IMR-90 (cell line): ENCODE data around the gene KDM3A. TPM values are rescaled to one million over a fixed set of nuclear protein-coding genes. Genes with fewer than 3 reads are reported as not detected.

Experiments used
- ATAC-seq: fragments of 200-7000 bp; cut with Tn5 transposase; 2 replicates; pipeline ENCODE4 v1.9.1; 2020; ENCODE audit warnings: low read depth, mild to moderate bottlenecking, moderate library complexity
- BruUV-seq: library from RNA; stranded (reverse); fragments of 400-500 nt; replicated peaks from 2 replicates; lab custom pipeline; 2021; lab: Mats Ljungman, UMichigan
- CTCF ChIA-PET: fragments of 300-600 bp; formaldehyde crosslinking; extraction: SDS; loops from one replicate; lab custom pipeline; 2021; ENCODE audit warnings: antibody characterized with exemption; lab: Yijun Ruan, JAX
- POLR2A ChIA-PET: fragments of 300-600 bp; sonication (Branson Sonifier 250); formaldehyde crosslinking; loops from one replicate; lab custom pipeline; 2022; ENCODE audit warnings: antibody characterized with exemption; ENCODE audit not compliant: unreplicated experiment; lab: Charles Lee
- DNase-seq: peaks from one replicate; pipeline ENCODE4 v3.0.0; 2013
- H2AFZ ChIP-seq: replicated peaks from 2 replicates; pipeline ENCODE3; 2013; ENCODE audit warnings: low read length, mild to moderate bottlenecking; ENCODE audit not compliant: poor library complexity
- H2AK5ac ChIP-seq: 2 replicates; pipeline ENCODE4 v1.6.1; 2013; ENCODE audit warnings: low read depth, low read length, inconsistent platforms
- H2AK9ac ChIP-seq: replicated peaks from 2 replicates; pipeline ENCODE3; 2013; ENCODE audit warnings: mild to moderate bottlenecking, low read depth, low read length, moderate library complexity; ENCODE audit not compliant: poor library complexity
- H2BK120ac ChIP-seq: 2 replicates; pipeline ENCODE4 v1.6.1; 2013; ENCODE audit warnings: low read depth, low read length, inconsistent platforms
- H2BK15ac ChIP-seq: 3 replicates; pipeline ENCODE4 v1.6.1; 2013; ENCODE audit warnings: low read depth, low read length, inconsistent platforms
- H2BK20ac ChIP-seq: 2 replicates; pipeline ENCODE4 v1.6.1; 2013; ENCODE audit warnings: low read depth, mild to moderate bottlenecking, inconsistent platforms, low read length, moderate library complexity
- H2BK5ac ChIP-seq: 2 replicates; pipeline ENCODE4 v1.6.1; 2013; ENCODE audit warnings: mild to moderate bottlenecking, low read depth, low read length, inconsistent platforms; ENCODE audit not compliant: poor library complexity, severe bottlenecking
- H3K14ac ChIP-seq: replicated peaks from 2 replicates; pipeline ENCODE4 v1.6.1; 2013; ENCODE audit warnings: low read depth, low read length, inconsistent platforms
- H3K18ac ChIP-seq: 2 replicates; pipeline ENCODE4 v1.6.1; 2013; ENCODE audit warnings: low read depth, low read length, control low read depth
- H3K23ac ChIP-seq: 2 replicates; pipeline ENCODE4 v1.6.1; 2013; ENCODE audit warnings: low read depth, low read length, inconsistent platforms
- H3K27ac ChIP-seq: 2 replicates; pipeline ENCODE4 v1.5.1; 2013; ENCODE audit warnings: mild to moderate bottlenecking, control low read depth, low read length; ENCODE audit not compliant: insufficient read depth
- H3K27me3 ChIP-seq: 2 replicates; pipeline ENCODE4 v1.6.1; 2013; ENCODE audit warnings: low read length; ENCODE audit not compliant: control insufficient read depth, insufficient read depth
- H3K36me3 ChIP-seq: 2 replicates; pipeline ENCODE4 v1.6.1; 2013; ENCODE audit warnings: low read length, mixed read lengths; ENCODE audit not compliant: control insufficient read depth, insufficient read depth
- H3K4ac ChIP-seq: 2 replicates; pipeline ENCODE4 v1.6.1; 2013; ENCODE audit warnings: low read depth, low read length, inconsistent platforms
- H3K4me1 ChIP-seq: 2 replicates; pipeline ENCODE4 v1.6.1; 2013; ENCODE audit warnings: low read length, mixed read lengths; ENCODE audit not compliant: control insufficient read depth, insufficient read depth
- H3K4me2 ChIP-seq: 2 replicates; pipeline ENCODE4 v1.6.1; 2013; ENCODE audit warnings: low read depth, mild to moderate bottlenecking, control low read depth, low read length, moderate library complexity
- H3K4me3 ChIP-seq: 2 replicates; pipeline ENCODE4 v1.5.1; 2013; ENCODE audit warnings: low read depth, mild to moderate bottlenecking, control low read depth, low read length, moderate library complexity; ENCODE audit not compliant: insufficient read depth
- H3K56ac ChIP-seq: 2 replicates; pipeline ENCODE4 v1.6.1; 2013; ENCODE audit warnings: low read length, inconsistent platforms; ENCODE audit not compliant: insufficient read depth; ENCODE audit errors: extremely low read depth
- H3K79me1 ChIP-seq, 2 experiments: 2 replicates each; pipeline ENCODE4 v1.6.1; 2013; ENCODE audit warnings: low read length in 2 of 2, inconsistent platforms in 1 of 2, low read depth in 1 of 2
- H3K9ac ChIP-seq: 2 replicates; pipeline ENCODE4 v1.6.1; 2013; ENCODE audit warnings: low read depth, low read length, control low read depth
- H3K9me1 ChIP-seq: 2 replicates; pipeline ENCODE4 v1.6.1; 2013; ENCODE audit warnings: low read length, inconsistent platforms; ENCODE audit not compliant: insufficient read depth
- H3K9me3 ChIP-seq: 2 replicates; pipeline ENCODE4 v1.6.1; 2013; ENCODE audit warnings: low read length; ENCODE audit not compliant: control insufficient read depth, insufficient read depth
- H4K20me1 ChIP-seq: 2 replicates; pipeline ENCODE4 v1.6.1; 2013; ENCODE audit warnings: low read length, inconsistent platforms; ENCODE audit not compliant: insufficient read depth
- H4K5ac ChIP-seq: 2 replicates; pipeline ENCODE4 v1.6.1; 2013; ENCODE audit warnings: mild to moderate bottlenecking, low read depth, low read length, control low read depth
- H4K8ac ChIP-seq, 2 experiments: 2 replicates each; pipeline ENCODE4 v1.6.1; 2013; ENCODE audit warnings: low read depth in 2 of 2, low read length in 2 of 2, control low read depth in 1 of 2, inconsistent platforms in 1 of 2
- H4K91ac ChIP-seq: 2 replicates; pipeline ENCODE4 v1.6.1; 2013; ENCODE audit warnings: low read depth, low read length, inconsistent platforms; ENCODE audit not compliant: insufficient read depth
- CEBPB ChIP-seq: IDR thresholded peaks from 2 replicates; pipeline ENCODE4 v1.6.1; 2012; ENCODE audit warnings: low read depth, low read length, improper control_type of control experiment
- CHD1 ChIP-seq: IDR thresholded peaks from 2 replicates; pipeline ENCODE4 v1.6.1; 2012; ENCODE audit warnings: low read depth, low read length, improper control_type of control experiment
- MAZ ChIP-seq: IDR thresholded peaks from 2 replicates; pipeline ENCODE4 v1.6.1; 2012; ENCODE audit warnings: low read depth, mild to moderate bottlenecking, low read length, improper control_type of control experiment, moderate library complexity, borderline replicate concordance
- NFE2L2 ChIP-seq: fragments of 150-350 bp; IDR thresholded peaks from 2 replicates; pipeline ENCODE4 v1.6.1; 2016; ENCODE audit warnings: low read depth, mild to moderate bottlenecking, low read length
- RAD21 ChIP-seq: IDR thresholded peaks from 2 replicates; pipeline ENCODE4 v1.6.1; 2012; ENCODE audit warnings: low read length, improper control_type of control experiment
- RCOR1 ChIP-seq: IDR thresholded peaks from 2 replicates; pipeline ENCODE4 v1.6.1; 2012; ENCODE audit warnings: mild to moderate bottlenecking, low read length, improper control_type of control experiment; ENCODE audit not compliant: insufficient replicate concordance
- SMC3 ChIP-seq: fragments of 150-350 bp; IDR thresholded peaks from 2 replicates; pipeline ENCODE4 v1.6.1; 2016; ENCODE audit warnings: low read depth, mild to moderate bottlenecking, antibody characterized with exemption, low read length, moderate library complexity
- WGBS, 2 experiments: methylation state at CpG; one replicate each; pipeline versions ENCODE4 v1.1.5 to v1.1.7; 2013; ENCODE audit warnings: missing lambda C conversion rate in 2 of 2; ENCODE audit not compliant: insufficient read length in 1 of 2; ENCODE audit errors: extremely low coverage in 2 of 2; 5-methylcytosine and 5-hydroxymethylcytosine counted together
- dilution Hi-C: fragments of 300-500 bp; cut with HindIII; formaldehyde crosslinking; loops from one replicate; pipeline ENCODE4 v1.14.3; 2018; ENCODE audit warnings: low sequenced_read_pairs; ENCODE audit not compliant: unreplicated experiment
- in situ Hi-C: fragments of 300-500 bp; cut with MboI; formaldehyde crosslinking; loops from 3 replicates; pipeline ENCODE4 v1.14.3; 2019; ENCODE audit warnings: low sequenced_read_pairs, inconsistent platforms, mixed read lengths
- intact Hi-C: fragments of 100-400 bp; cut with micrococcal nuclease; formaldehyde crosslinking; loops from 2 replicates; pipeline ENCODE4 v1.10.0; 2022
- polyA plus RNA-seq, 3 experiments: library from polyadenylated mRNA; depleted of rRNA; stranded (reverse); fragments of >200 nt; gene quantifications; 2 replicates each; pipeline ENCODE4 v1.2.3, GENCODE V29; 2012; ENCODE audit warnings: low replicate concordance in 1 of 3
- total RNA-seq: library from RNA; depleted of rRNA; stranded (reverse); fragments of >200 nt; gene quantifications from 2 replicates; pipeline ENCODE4 v1.2.3, GENCODE V29; 2012
- TF ChIP-seq, protein P1 (sequence below): conservative IDR thresholded peaks from 2 replicates; pipeline ENCODE4 v1.5.1; 2012; ENCODE audit warnings: mild to moderate bottlenecking, low read depth, low read length, improper control_type of control experiment
- TF ChIP-seq, protein P2 (sequence below): fragments of 150-350 bp; IDR thresholded peaks from 2 replicates; pipeline ENCODE4 v1.6.1; 2016; ENCODE audit warnings: low read depth, mild to moderate bottlenecking, low read length, moderate library complexity, borderline replicate concordance

Gene KDM3A
- total and polyA plus RNA-seq, 2 of the 4 experiments (the other 2 are of a cell fraction): 24.8 to 33.3 TPM

DNA sequence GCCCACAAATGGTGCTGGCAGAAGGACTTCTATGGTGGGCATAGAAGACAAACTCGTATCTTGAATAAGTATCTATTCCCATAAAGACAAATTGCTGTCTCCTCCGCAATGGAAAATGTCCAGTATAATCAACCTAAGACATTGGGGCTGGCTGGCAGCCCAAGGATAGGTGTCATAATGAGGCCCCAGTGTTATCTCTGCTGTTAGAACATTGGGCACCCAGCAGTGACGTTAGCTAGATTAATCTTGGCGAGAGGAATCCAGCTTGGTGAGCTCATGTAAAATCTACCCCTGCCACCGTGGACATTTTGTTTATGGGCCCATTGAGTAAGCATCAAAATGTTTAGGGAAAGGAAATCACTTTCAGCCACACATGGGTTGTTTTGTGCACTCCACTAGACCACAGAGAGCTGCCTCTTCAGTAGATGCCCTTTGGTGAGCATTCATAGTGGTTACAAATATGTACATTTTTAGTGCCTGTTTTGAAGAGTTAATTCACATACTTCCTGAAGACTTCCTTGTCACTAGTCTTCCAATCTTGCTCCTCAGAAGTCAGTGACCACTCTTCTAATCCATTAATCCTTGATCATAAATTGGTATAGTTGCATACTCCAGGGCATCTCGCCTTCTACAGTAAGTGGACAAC, 48.2 kb upstream of the KDM3A start:
- H2AK5ac ChIP-seq: no peak overlapping the region
- H3K27me3 ChIP-seq: peaks cover 4% of the 10 kb centered on the region
- no peak for DNase-seq
- no peak overlapping the region for H2AFZ ChIP-seq
- TF ChIP-seq CHD1 (no peak), NFE2L2 (no peak), MAZ (no peak), CEBPB (no peak), RCOR1 (no peak), SMC3 (no peak), RAD21 (no peak)
- TF ChIP-seq, protein P1, sequence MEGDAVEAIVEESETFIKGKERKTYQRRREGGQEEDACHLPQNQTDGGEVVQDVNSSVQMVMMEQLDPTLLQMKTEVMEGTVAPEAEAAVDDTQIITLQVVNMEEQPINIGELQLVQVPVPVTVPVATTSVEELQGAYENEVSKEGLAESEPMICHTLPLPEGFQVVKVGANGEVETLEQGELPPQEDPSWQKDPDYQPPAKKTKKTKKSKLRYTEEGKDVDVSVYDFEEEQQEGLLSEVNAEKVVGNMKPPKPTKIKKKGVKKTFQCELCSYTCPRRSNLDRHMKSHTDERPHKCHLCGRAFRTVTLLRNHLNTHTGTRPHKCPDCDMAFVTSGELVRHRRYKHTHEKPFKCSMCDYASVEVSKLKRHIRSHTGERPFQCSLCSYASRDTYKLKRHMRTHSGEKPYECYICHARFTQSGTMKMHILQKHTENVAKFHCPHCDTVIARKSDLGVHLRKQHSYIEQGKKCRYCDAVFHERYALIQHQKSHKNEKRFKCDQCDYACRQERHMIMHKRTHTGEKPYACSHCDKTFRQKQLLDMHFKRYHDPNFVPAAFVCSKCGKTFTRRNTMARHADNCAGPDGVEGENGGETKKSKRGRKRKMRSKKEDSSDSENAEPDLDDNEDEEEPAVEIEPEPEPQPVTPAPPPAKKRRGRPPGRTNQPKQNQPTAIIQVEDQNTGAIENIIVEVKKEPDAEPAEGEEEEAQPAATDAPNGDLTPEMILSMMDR: no peak
- TF ChIP-seq, protein P2, sequence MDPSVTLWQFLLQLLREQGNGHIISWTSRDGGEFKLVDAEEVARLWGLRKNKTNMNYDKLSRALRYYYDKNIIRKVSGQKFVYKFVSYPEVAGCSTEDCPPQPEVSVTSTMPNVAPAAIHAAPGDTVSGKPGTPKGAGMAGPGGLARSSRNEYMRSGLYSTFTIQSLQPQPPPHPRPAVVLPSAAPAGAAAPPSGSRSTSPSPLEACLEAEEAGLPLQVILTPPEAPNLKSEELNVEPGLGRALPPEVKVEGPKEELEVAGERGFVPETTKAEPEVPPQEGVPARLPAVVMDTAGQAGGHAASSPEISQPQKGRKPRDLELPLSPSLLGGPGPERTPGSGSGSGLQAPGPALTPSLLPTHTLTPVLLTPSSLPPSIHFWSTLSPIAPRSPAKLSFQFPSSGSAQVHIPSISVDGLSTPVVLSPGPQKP: no peak
- H4K20me1 ChIP-seq: no peaks in the 10 kb centered on the region
- no peak for ATAC-seq
- no peak overlapping the region for H2BK5ac ChIP-seq
- no peak overlapping the region for H4K91ac ChIP-seq
- H2AK9ac ChIP-seq: no peak overlapping the region
- H3K36me3 ChIP-seq: no peaks in the 10 kb centered on the region
- dilution Hi-C loops (no loop called here), in situ Hi-C loops (no loop called here), intact Hi-C loops (no loop called here)
- H3K4me2 ChIP-seq: no peak overlapping the region
- H3K18ac ChIP-seq: no peak overlapping the region
- POLR2A ChIA-PET: no interaction called here
- no peak overlapping the region for H3K14ac ChIP-seq
- no peak overlapping the region for H3K4ac ChIP-seq
- H4K8ac ChIP-seq: no peak overlapping the region
- H2BK20ac ChIP-seq: no peak overlapping the region
- H3K27ac ChIP-seq: no peak overlapping the region
- no peaks in the 10 kb centered on the region for H3K79me1 ChIP-seq
- no peak overlapping the region for H3K23ac ChIP-seq
- WGBS, 2 experiments: no CpG with 5 or more reads among the region's 6 CpGs
- H4K5ac ChIP-seq: no peak overlapping the region
- no peak overlapping the region for H2BK120ac ChIP-seq
- no peaks in the 10 kb centered on the region for H3K9me3 ChIP-seq
- H3K56ac ChIP-seq: no peak overlapping the region
- no TSS peak for BruUV-seq
- CTCF ChIA-PET: no interaction called here
- no peak overlapping the region for H3K9ac ChIP-seq
- no peaks in the 10 kb centered on the region for H3K9me1 ChIP-seq
- no peak overlapping the region for H3K4me3 ChIP-seq
- no peak overlapping the region for H2BK15ac ChIP-seq
- H3K4me1 ChIP-seq: no peaks in the 10 kb centered on the region
